Thyroid gland (tissue), 4 donors: ENCODE measurements around the gene TMEM200A. TPM values are rescaled to one million over a fixed set of nuclear protein-coding genes. Genes with fewer than 3 reads are reported as not detected.
A peak's percentile ranks its signal among the peaks of the same experiment; 100 is the strongest.

ENCODE experiments used
- DNase-seq, 2 donors: peaks; one replicate each; pipeline ENCODE4 v3.0.0-alpha.2; 2019
- H3K27ac ChIP-seq, 3 donors: fragments of 200-600 bp; sonication (generic); 1 replicate in 2 of 3; 2 replicates in 1 of 3; pipeline ENCODE4 v1.5.1; 2016 to 2019; ENCODE audit warnings: mild to moderate bottlenecking in 1 of 3, moderate library complexity in 1 of 3
- H3K27me3 ChIP-seq: fragments of 200-600 bp; sonication (generic); one replicate; pipeline ENCODE4 v1.5.1; 2019
- H3K36me3 ChIP-seq, 2 donors: fragments of 200-600 bp; sonication (generic); one replicate each; pipeline ENCODE4 v1.5.1; 2016 to 2019
- H3K4me1 ChIP-seq, 2 donors: fragments of 200-600 bp; sonication (generic); one replicate each; pipeline ENCODE4 v1.5.1; 2017 to 2019
- H3K4me3 ChIP-seq, 3 donors: fragments of 200-600 bp; sonication (generic); replicated peaks in 1 of 3; 1 replicate in 2 of 3; 2 replicates in 1 of 3; pipeline ENCODE4 v1.5.1; 2016; ENCODE audit warnings: mild to moderate bottlenecking in 1 of 3
- H3K9me3 ChIP-seq: fragments of 200-600 bp; sonication (generic); one replicate; pipeline ENCODE4 v1.5.1; 2017
- POLR2A ChIP-seq, 2 donors: fragments of 450-650 bp; IDR thresholded peaks; one replicate each; pipeline ENCODE4 v1.6.1; 2017; ENCODE audit warnings: antibody characterized with exemption in 2 of 2, mild to moderate bottlenecking in 2 of 2, moderate library complexity in 1 of 2
- WGBS, 2 donors: methylation state at CpG; one replicate each; pipeline ENCODE4 v1.1.5; 2017; 5-methylcytosine and 5-hydroxymethylcytosine counted together
- intact Hi-C: fragments of 100-400 bp; cut with DNase I; formaldehyde crosslinking; loops from one replicate; pipeline ENCODE4 v1.15.1; 2023
- total RNA-seq, 4 donors: library from RNA; depleted of rRNA; stranded (reverse); fragments of >200 nt; gene quantifications; one replicate each; pipeline ENCODE4 v1.2.3, GENCODE V29; 2016
- TF ChIP-seq, protein P1 (sequence below), 6 experiments: fragments of 200-600 bp in 3 of 6; fragments of 450-650 bp in 3 of 6; sonication (generic) in 3 of 6; IDR thresholded peaks; one replicate each; pipeline ENCODE4 v1.5.1; 2016 to 2019; ENCODE audit warnings: antibody characterized with exemption in 6 of 6, mild to moderate bottlenecking in 2 of 6, inconsistent platforms in 1 of 6, moderate library complexity in 1 of 6

The TMEM200A gene
- total RNA-seq, 4 donors from 2014 or later: 2.1 to 4.6 (median 4.2) TPM

DNA sequence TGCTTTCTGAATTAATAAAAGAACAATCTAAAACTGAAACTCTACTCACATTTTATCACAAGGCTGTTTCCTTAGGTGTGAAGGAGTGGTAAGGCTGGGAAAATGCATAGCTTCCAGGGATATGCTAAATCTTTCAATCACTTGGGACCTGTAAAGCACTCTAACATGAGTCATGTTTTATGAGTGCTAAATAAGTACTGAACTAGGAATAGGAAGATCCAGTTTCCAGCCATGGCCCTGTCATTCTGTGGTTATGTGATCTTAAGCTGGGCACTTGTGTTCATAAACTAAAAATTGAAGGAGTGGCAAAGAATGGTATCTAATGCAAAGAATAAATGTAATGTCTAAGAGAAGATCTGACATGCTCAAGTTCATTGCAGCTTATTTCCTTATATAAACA is 6.1 kb upstream of the TMEM200A start:
- TF ChIP-seq, protein P1, sequence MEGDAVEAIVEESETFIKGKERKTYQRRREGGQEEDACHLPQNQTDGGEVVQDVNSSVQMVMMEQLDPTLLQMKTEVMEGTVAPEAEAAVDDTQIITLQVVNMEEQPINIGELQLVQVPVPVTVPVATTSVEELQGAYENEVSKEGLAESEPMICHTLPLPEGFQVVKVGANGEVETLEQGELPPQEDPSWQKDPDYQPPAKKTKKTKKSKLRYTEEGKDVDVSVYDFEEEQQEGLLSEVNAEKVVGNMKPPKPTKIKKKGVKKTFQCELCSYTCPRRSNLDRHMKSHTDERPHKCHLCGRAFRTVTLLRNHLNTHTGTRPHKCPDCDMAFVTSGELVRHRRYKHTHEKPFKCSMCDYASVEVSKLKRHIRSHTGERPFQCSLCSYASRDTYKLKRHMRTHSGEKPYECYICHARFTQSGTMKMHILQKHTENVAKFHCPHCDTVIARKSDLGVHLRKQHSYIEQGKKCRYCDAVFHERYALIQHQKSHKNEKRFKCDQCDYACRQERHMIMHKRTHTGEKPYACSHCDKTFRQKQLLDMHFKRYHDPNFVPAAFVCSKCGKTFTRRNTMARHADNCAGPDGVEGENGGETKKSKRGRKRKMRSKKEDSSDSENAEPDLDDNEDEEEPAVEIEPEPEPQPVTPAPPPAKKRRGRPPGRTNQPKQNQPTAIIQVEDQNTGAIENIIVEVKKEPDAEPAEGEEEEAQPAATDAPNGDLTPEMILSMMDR (IDR thresholded peaks at IDR 0.05): no peak
- TF ChIP-seq POLR2A (IDR thresholded peaks at IDR 0.05): no peak
- no peak for DNase-seq
- no peaks in the 10 kb centered on the region for H3K9me3 ChIP-seq
- no peaks in the 10 kb centered on the region for H3K4me1 ChIP-seq
- no peaks in the 10 kb centered on the region for H3K27me3 ChIP-seq
- H3K4me3 ChIP-seq: no peak overlapping the region
- H3K27ac ChIP-seq: no peak overlapping the region
- no peaks in the 10 kb centered on the region for H3K36me3 ChIP-seq
- intact Hi-C loops: no loop called here

DNA sequence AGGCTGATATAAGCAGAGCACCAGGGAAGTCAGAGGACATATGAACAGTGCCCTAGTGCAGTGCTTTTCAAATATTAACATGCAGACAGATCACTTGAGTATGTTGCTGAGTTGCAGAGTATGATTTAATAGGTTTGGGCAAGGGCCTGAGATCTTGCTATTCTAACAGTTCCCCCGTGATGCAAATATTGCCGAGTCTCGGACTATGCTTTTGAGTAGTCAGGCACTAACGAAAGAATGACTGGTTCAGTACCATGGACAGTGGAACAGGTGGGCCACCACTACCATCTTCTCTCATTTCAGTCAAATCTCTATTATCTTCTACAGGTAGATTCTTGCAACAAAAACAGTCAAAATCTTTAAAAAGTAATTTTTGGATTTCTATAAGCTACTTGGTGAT is 3.7 kb upstream of the TMEM200A start:
- Histone ChIP-seq H3K9me3 (no peaks in the 10 kb centered on the region), H3K36me3 (no peaks in the 10 kb centered on the region), H3K4me3 (no peak overlapping the region), H3K27ac (no peak overlapping the region), H3K27me3 (no peaks in the 10 kb centered on the region), H3K4me1 (peaks cover 0 to 11% of the 10 kb centered on the region in 2 donors)
- DNase-seq: no peak
- WGBS, 2 donors: 56 to 57% methylated on average over 4 of the region's 4 CpGs
- intact Hi-C loops: no loop called here
- TF ChIP-seq, protein P1 (IDR thresholded peaks at IDR 0.05): no peak
- no peak for TF ChIP-seq POLR2A (IDR thresholded peaks at IDR 0.05)

DNA sequence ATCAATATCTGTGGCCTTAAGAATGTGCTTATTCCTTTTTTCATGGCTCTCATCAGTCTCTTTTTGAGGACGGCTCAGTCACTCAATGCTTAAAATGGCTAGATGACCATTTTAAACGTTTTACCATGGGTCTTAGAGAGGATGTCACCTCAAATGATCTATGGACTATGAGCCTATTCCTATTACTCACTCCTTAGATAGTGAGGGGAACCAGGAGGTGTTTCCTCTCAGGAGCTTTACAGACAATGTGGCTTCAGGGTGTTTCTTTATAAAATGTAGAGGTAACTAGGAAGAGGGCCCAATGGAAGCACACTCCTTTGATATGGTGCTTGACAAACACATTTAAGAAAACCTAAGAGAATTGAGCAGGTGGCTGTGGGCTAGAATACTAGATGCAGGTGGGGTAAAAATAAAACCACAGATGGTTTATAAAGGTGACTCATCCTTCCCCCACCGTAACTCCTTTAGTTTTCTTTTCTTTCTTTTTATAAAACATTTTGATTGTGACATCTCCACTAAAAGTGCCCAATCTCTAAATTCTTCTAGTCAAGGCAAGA is 1.5 kb upstream of the TMEM200A start:
- intact Hi-C loops: no loop called here
- Histone ChIP-seq H3K36me3 (no peaks in the 10 kb centered on the region), H3K27me3 (no peaks in the 10 kb centered on the region), H3K27ac (no peak overlapping the region), H3K9me3 (no peaks in the 10 kb centered on the region), H3K4me1 (peaks cover 0 to 11% of the 10 kb centered on the region in 2 donors), H3K4me3 (no peak overlapping the region)
- 39 to 40% methylated on average over 3 of the region's 3 CpGs for WGBS, 2 donors
- TF ChIP-seq POLR2A (IDR thresholded peaks at IDR 0.05): no peak
- TF ChIP-seq, protein P1 (IDR thresholded peaks at IDR 0.05): no peak
- DNase-seq: no peak

DNA sequence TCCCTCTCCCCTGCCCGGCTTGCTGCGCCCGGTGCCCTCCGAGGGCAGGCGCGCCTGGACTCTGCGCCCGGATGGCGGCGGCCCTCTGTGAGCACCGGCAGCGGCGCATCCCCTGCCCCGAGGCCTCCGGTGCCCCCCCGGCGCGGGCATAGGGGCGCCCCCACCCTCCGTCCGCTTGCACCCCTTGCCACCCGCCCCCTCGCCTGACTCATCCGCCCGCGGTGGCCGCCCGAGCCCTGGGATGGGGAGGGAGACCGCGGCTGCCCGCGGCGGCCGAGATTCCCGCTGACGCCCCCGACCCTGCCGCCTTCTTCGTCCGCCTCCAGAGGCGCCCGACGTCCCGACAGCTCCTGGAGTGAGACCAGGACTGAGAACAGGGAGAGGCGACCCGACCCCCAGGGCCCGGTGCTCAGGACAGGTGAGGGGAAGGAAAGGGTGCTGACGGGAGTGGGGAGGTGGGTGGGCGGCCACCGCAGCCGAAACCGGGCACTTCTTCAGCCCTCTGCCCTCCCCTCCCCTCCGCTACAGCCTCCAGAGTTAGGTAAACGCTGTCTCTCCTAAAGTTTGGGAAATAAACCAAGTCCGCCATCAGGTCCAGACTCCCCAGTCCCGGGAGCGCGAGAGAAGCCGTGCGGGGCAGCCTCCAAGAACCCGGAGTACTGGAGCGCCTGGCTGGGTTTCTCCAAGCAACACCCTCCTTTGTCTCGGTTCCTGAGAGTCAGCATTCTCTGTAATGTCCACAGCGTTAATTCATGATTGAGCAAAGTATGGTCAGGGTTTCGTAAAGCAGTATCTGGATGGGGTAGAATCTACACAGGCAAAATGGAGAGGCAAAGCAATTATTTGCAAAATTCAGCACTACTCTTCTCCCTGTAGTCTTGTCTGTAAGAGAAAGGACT is 539 bp downstream of the TMEM200A start:
- H3K4me1 ChIP-seq: peaks cover 0 to 11% of the 10 kb centered on the region in 2 donors
- no peaks in the 10 kb centered on the region for H3K36me3 ChIP-seq
- H3K9me3 ChIP-seq: no peaks in the 10 kb centered on the region
- no peaks in the 10 kb centered on the region for H3K27me3 ChIP-seq
- peak; percentile 6 to 14 for DNase-seq
- TF ChIP-seq POLR2A (IDR thresholded peaks at IDR 0.05): no peak
- TF ChIP-seq, protein P1 (IDR thresholded peaks at IDR 0.05): no peak
- H3K27ac ChIP-seq: peak overlapping the region in 2 of 3 donors; percentile 48 to 62
- intact Hi-C loops: no loop called here
- H3K4me3 ChIP-seq: peak overlapping the region in 2 of 3 donors; percentile 9 to 49
- WGBS, 2 donors: 1 to 2% methylated on average over 10 to 15 of the region's 65 CpGs

DNA sequence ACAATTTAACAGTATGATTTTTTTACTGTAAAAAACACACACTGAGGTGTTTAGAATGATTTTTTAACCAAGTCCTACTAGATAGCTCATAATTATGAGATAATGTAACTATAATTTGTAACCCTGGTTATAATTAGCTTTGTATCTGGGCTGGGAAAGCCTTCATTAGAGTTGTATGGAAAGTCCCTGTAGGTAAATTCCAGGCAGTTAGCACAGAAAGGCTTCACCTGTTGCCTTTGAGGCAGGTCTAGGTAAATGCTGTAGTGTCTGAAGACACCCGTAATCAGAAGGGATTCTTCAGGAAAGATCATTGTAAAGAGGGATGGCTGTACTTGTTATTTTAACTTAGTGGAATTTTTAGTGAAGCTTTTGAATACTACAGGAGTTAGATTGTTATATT is 1.9 kb downstream of the TMEM200A start:
- Histone ChIP-seq H3K4me1 (peaks cover 0 to 11% of the 10 kb centered on the region in 2 donors), H3K27ac (no peak overlapping the region), H3K36me3 (no peaks in the 10 kb centered on the region), H3K4me3 (no peak overlapping the region), H3K9me3 (no peaks in the 10 kb centered on the region), H3K27me3 (no peaks in the 10 kb centered on the region)
- WGBS, 2 donors: 43 to 75% methylated on average over 1 of the region's 1 CpG
- TF ChIP-seq, protein P1 (IDR thresholded peaks at IDR 0.05): no peak
- TF ChIP-seq POLR2A (IDR thresholded peaks at IDR 0.05): no peak
- no peak for DNase-seq
- intact Hi-C loops: no loop called here
